Sigmoid colon (tissue), 3 donors: ENCODE measurements around the gene ZNF513.

Experiments used
- CTCF ChIP-seq, 4 experiments: fragments of 450-650 bp in 3 of 4; fragments of 200-600 bp in 1 of 4; IDR thresholded peaks; one replicate each; pipeline ENCODE4 v1.5.1; 2016 to 2019; ENCODE audit warnings: antibody characterized with exemption in 4 of 4, mild to moderate bottlenecking in 3 of 4, moderate library complexity in 2 of 4
- POLR2A ChIP-seq, 2 donors: fragments of 450-650 bp; IDR thresholded peaks; one replicate each; pipeline ENCODE4 v1.6.1; 2016; ENCODE audit warnings: antibody characterized with exemption in 2 of 2, mild to moderate bottlenecking in 2 of 2, moderate library complexity in 2 of 2

GRCh38 chr2:27376866-27377617 lies 3.5 kb downstream of the ZNF513 start:
- TF ChIP-seq CTCF (IDR thresholded peaks at IDR 0.05) (no peak), POLR2A (IDR thresholded peaks at IDR 0.05) (no peak)
